SK-N-SH (cell line): ENCODE results near the gene CFAP100.

ENCODE experiments used
- FOSL2 ChIP-seq: IDR thresholded peaks from 2 replicates; pipeline ENCODE4 v1.4.0; 2012; ENCODE audit warnings: low read depth, mild to moderate bottlenecking, moderate library complexity, borderline replicate concordance
- RCOR1 ChIP-seq: fragments of 150-350 bp; IDR thresholded peaks from 2 replicates; pipeline ENCODE4 v1.6.1; 2017; ENCODE audit warnings: antibody characterized with exemption, low read length
- TF ChIP-seq, protein P1 (sequence below): fragments of 200-600 bp; sonication (generic); IDR thresholded peaks from 2 replicates; pipeline ENCODE4 v1.6.1; 2017; ENCODE audit warnings: antibody characterized with exemption, mild to moderate bottlenecking, moderate library complexity

- TF ChIP-seq RCOR1 (no peak), FOSL2 (no peak)
- TF ChIP-seq, protein P1, sequence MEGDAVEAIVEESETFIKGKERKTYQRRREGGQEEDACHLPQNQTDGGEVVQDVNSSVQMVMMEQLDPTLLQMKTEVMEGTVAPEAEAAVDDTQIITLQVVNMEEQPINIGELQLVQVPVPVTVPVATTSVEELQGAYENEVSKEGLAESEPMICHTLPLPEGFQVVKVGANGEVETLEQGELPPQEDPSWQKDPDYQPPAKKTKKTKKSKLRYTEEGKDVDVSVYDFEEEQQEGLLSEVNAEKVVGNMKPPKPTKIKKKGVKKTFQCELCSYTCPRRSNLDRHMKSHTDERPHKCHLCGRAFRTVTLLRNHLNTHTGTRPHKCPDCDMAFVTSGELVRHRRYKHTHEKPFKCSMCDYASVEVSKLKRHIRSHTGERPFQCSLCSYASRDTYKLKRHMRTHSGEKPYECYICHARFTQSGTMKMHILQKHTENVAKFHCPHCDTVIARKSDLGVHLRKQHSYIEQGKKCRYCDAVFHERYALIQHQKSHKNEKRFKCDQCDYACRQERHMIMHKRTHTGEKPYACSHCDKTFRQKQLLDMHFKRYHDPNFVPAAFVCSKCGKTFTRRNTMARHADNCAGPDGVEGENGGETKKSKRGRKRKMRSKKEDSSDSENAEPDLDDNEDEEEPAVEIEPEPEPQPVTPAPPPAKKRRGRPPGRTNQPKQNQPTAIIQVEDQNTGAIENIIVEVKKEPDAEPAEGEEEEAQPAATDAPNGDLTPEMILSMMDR: no peak
Measured at GRCh38 chr3:126485176-126485897, 90.6 kb downstream of the CFAP100 start.
